GM10248 (cell line): ENCODE results near the gene TRA2B.
A peak's percentile ranks its signal among the peaks of the same experiment; 100 is the strongest.

Source experiments
- CTCF ChIA-PET: fragments of 300-600 bp; sonication (Branson Sonifier 250); formaldehyde crosslinking; extraction: SDS; loops from one replicate; lab custom pipeline; 2021; ENCODE audit warnings: antibody characterized with exemption; lab: Yijun Ruan, JAX
- POLR2A ChIA-PET: fragments of 350-650 bp; sonication (Branson Sonifier 250); formaldehyde crosslinking; extraction: SDS; loops from one replicate; lab custom pipeline; 2020; ENCODE audit warnings: antibody characterized with exemption; lab: Yijun Ruan, JAX
- DNase-seq: peaks from one replicate; pipeline ENCODE4 v3.0.0; 2012; ENCODE audit errors: extremely low spot score
- CTCF ChIP-seq: IDR thresholded peaks from 2 replicates; pipeline ENCODE4 v1.5.1; 2012; ENCODE audit warnings: mild to moderate bottlenecking, low read depth; ENCODE audit errors: extremely low read depth, missing control alignments, control extremely low read depth

Gene TRA2B

GRCh38 chr3:185979721-185980121 is 41.9 kb upstream of the TRA2B start:
- TF ChIP-seq CTCF: no peak
- ChIA-PET CTCF (interaction anchor here (0.7 to 9.8 kb wide), 11 partner anchors 9 to 842 kb away, joined by 3 to 105 read pairs (median 10); partner anchors contain the start of gene AHSG), POLR2A (no interaction called here)
- no peak for DNase-seq

- CTCF ChIA-PET: interaction anchor here (0.9 to 9.8 kb wide), 11 partner anchors 10 to 638 kb away, joined by 3 to 105 read pairs (median 4); partner anchors contain the start of gene AHSG
- POLR2A ChIA-PET: no interaction called here
Observed at GRCh38 chr3:185978516-185978915, 40.7 kb upstream of the TRA2B start.

GRCh38 chr3:185977679-185978040 is 39.8 kb upstream of the TRA2B start:
- TF ChIP-seq CTCF: no peak
- POLR2A ChIA-PET: no interaction called here
- DNase-seq: no peak
- CTCF ChIA-PET: interaction anchor here (0.6 to 9.8 kb wide), 24 partner anchors 9 to 648 kb away, joined by 3 to 105 read pairs (median 4); partner anchors contain the start of gene AHSG

More at GRCh38 chr3:185978516-185978915, 40.7 kb upstream of the TRA2B start:
- DNase-seq: no peak
- no peak for TF ChIP-seq CTCF

GRCh38 chr3:185976977-185977678 is 39.3 kb upstream of the TRA2B start:
- ChIA-PET CTCF (interaction anchor here (0.6 to 9.8 kb wide), 26 partner anchors 8 to 649 kb away, joined by 3 to 105 read pairs (median 4); partner anchors contain the start of genes AHSG and TRA2B), POLR2A (no interaction called here)
- peak; percentile 87 for TF ChIP-seq CTCF
- DNase-seq: peak; percentile 79

- CTCF ChIA-PET: interaction anchor here (1.1 to 9.8 kb wide), 8 partner anchors 7 to 641 kb away, joined by 3 to 105 read pairs (median 12); partner anchors contain the start of gene AHSG
- no peak for TF ChIP-seq CTCF
- POLR2A ChIA-PET: no interaction called here
- no peak for DNase-seq
Observed at GRCh38 chr3:185976100-185976499, 38.3 kb upstream of the TRA2B start.

- ChIA-PET POLR2A (no interaction called here), CTCF (interaction anchor here (3.4 to 4.1 kb wide), 2 partner anchors 28 to 643 kb away, joined by 13 to 24 read pairs; no protein-coding TSS in a partner anchor)
- DNase-seq: no peak
- TF ChIP-seq CTCF: no peak
Observed at GRCh38 chr3:185971579-185971978, 33.8 kb upstream of the TRA2B start.
